ENCODE data around the gene NME7.

NME7 gene

GRCh38 chr1:169115891-169116585, 251.6 kb downstream of the NME7 start:
- TF ChIP-seq CTCF (conservative IDR thresholded peaks at IDR 0.05; ENCODE audit: low read length) = no peak
- DNase-seq (ENCODE audit: low read depth) = no peak
- no peak overlapping the region for H3K4me3 ChIP-seq (ENCODE audit: low read length)

GRCh38 chr1:169113613-169114119, 253.9 kb downstream of the NME7 start:
- TF ChIP-seq CTCF (conservative IDR thresholded peaks at IDR 0.05; ENCODE audit: low read length) = no peak
- DNase-seq (ENCODE audit: low read depth) = peak; percentile 90
- no peak overlapping the region for H3K4me3 ChIP-seq (ENCODE audit: low read length)

- DNase-seq (ENCODE audit: low read depth) = no peak
- no peak overlapping the region for H3K4me3 ChIP-seq (ENCODE audit: low read length)
- no peak for TF ChIP-seq CTCF (conservative IDR thresholded peaks at IDR 0.05; ENCODE audit: low read length)
These were observed 255.4 kb downstream of the NME7 start for GRCh38 chr1:169112241-169112640.

- no peak for TF ChIP-seq CTCF (conservative IDR thresholded peaks at IDR 0.05; ENCODE audit: low read length)
- H3K4me3 ChIP-seq (ENCODE audit: low read length) = no peak overlapping the region
- no peak for DNase-seq (ENCODE audit: low read depth)
These were observed 256.1 kb downstream of the NME7 start for GRCh38 chr1:169111472-169111871.

GRCh38 chr1:169110689-169111447, 256.7 kb downstream of the NME7 start:
- no peak for TF ChIP-seq CTCF (conservative IDR thresholded peaks at IDR 0.05; ENCODE audit: low read length)
- H3K4me3 ChIP-seq (ENCODE audit: low read length) = no peak overlapping the region
- no peak for DNase-seq (ENCODE audit: low read depth)

GRCh38 chr1:169110236-169110635, 257.4 kb downstream of the NME7 start:
- no peak for TF ChIP-seq CTCF (conservative IDR thresholded peaks at IDR 0.05; ENCODE audit: low read length)
- H3K4me3 ChIP-seq (ENCODE audit: low read length) = no peak overlapping the region
- DNase-seq (ENCODE audit: low read depth) = no peak
